ENCODE results near the gene USP4.

DNA sequence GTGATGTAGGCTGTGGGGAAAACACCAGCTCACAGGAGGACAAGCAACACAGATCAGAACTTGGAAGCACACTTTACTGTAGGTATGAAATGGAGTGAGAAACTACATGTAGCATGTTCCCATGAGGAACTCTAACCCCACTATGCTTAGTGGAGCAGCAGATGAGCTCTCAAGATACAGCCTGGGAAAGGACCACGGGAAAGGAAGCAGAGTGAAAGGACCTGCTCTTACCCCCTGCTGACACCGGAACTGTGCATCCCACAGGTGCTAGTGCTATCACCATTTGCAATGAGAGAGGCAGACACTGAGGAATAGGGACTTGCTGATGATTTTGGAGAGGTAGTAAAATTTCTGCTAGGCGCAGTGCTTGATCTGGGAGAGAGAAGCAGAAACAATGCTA is 28.6 kb downstream of the USP4 start:
- TF ChIP-seq EZH2phosphoT487 (IDR thresholded peaks at IDR 0.05; ENCODE audit: insufficient read depth, low read depth) = no peak
- no peak for TF ChIP-seq EZH2 (IDR thresholded peaks at IDR 0.05; ENCODE audit: insufficient read depth, poor library complexity, severe bottlenecking)
